Kasumi-1 (cell line): ENCODE measurements around the gene ARID1B.

Experiments
- DNase-seq, 2 experiments: peaks; one replicate each; lab custom pipeline; 2025; lab: John Stamatoyannopoulos, UW

Gene ARID1B

GRCh38 chr6:156776840-156777576 lies at the start of gene ARID1B:
ARID1B (plus strand) TSS chr6:156777378; CDS start chr6:156777681, 303 bp downstream.
- peak; percentile 49 to 62 for DNase-seq

DNA sequence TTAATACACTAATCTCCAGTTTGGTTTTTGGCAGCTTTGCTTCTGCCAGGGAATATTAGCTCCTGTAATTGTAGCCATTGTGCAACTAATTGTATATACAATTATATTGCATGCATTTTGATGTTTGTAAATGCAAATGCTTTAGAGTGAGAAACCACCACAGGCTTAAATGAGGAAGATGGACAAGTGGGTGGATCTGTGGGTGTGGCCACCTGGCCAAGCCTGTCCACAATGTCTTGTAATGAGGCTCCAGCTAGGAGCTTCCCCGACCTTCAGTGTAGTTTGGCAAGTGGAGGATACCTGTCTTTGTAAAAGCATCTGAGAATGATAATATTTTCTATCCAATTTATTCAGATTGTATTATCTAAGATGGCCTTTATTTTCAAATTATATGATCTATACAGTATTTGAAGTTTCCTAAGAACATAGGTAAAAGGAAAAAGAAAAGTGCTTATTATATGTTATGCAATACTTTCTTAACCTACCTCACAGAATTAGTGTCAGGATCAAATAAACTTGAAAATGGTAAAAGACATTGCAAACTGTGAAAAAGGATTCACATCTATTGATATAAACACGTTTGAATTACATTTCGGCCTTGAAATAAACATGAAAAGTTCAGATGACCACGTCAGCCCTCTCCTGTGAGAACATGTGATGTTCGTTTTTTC lies 49.3 kb upstream of the ARID1B start:
- peak in 1 of 2 experiments; percentile 6 for DNase-seq

DNA sequence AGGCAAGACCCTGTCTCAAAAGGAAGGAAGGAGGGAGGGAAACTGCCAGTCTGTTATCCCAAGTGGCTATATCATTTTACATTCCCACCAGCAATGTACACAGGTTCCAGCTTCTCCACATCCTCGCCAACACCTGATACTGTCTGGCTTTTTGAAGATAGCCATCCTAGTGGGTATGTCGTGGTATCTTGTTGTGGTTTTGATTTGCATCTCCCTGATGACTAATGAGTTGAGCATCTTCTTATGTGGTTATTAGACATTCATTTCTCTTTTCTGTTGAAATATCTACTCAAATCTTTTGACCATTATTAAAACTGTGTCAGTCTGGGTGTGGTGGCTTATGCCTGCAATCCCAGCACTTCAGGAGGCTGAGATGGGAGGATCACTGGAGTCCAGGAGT lies 47.9 kb upstream of the ARID1B start:
- no peak for DNase-seq

DNA sequence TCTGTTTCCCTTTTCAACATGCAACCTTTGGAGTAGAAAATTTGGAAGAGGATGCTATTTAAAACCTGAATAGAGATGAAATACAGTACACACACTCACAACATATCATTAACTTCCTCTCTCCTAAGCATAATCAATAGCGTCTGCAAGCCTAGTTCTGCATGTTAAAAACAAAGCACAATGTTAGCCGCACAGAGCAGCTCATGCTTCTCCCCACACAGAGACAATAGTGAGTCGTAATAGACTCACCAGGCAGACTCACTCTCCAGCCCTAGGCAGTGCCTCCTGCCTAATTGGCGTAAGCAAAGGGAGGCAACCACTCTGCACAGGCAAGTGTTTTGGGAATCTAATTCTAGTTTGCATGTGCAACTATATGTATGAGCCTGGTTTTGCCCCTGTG lies 45.8 kb upstream of the ARID1B start:
- no peak for DNase-seq

GRCh38 chr6:156735751-156736150 lies 41.4 kb upstream of the ARID1B start:
- DNase-seq: no peak

- DNase-seq: no peak
Measured at GRCh38 chr6:156740604-156741003, 36.6 kb upstream of the ARID1B start.

GRCh38 chr6:156741287-156742073 lies 35.7 kb upstream of the ARID1B start:
- no peak for DNase-seq

GRCh38 chr6:156747715-156748114 lies 29.5 kb upstream of the ARID1B start:
- DNase-seq: no peak

GRCh38 chr6:156748504-156748903 lies 28.7 kb upstream of the ARID1B start:
- no peak for DNase-seq

GRCh38 chr6:156752666-156753301 lies 24.4 kb upstream of the ARID1B start:
- DNase-seq: no peak

DNA sequence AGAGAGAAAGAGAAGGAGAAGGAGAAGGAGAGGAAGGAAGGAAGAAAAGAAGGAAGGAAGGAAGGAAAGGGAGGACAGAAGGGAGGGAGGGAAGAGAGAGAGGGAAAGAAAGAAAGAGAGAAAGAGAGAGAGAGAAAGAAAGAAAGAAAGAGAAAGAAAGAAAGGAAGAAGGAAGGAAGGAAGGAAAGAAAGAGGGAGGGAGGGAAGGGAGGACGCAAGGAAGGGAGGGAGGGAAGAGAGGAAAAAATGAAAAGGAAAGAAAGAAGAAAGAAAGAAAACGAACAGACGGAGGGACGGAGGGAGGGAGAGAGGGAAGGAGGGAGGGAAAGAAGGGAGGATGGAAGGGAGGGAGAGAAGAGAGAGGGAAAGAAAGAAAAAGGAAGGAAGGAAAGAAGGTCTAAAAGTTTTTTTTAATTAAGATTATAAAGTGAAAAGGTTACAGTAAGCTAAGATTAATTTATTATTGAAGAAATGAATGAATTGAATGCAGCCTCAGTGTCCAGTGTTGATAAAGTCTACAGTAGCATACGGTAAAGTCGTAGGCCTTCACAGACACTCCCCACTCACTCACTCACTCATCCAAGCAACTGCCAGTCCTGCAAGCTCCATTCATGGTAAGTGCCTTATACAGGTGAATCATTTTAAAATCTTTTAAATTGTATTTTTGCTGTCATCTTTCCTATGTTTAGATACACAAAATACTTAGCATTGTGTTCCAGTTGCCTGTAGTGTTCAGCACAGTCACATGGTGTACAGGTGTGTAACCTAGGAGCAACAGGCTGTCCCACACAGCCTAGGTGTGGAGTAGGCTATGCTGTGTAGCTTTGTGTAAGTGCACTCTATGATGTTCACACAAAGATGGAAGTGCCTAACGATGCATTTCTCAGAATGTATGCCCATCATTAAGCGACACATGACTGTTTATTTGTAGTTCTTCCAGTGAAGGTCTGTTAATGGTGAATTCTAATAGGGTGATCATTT lies 20.3 kb upstream of the ARID1B start:
- no peak for DNase-seq

- DNase-seq: no peak
Measured at GRCh38 chr6:156757849-156758248, 19.3 kb upstream of the ARID1B start.

- DNase-seq: no peak
Measured at GRCh38 chr6:156760377-156760776, 16.8 kb upstream of the ARID1B start.

DNA sequence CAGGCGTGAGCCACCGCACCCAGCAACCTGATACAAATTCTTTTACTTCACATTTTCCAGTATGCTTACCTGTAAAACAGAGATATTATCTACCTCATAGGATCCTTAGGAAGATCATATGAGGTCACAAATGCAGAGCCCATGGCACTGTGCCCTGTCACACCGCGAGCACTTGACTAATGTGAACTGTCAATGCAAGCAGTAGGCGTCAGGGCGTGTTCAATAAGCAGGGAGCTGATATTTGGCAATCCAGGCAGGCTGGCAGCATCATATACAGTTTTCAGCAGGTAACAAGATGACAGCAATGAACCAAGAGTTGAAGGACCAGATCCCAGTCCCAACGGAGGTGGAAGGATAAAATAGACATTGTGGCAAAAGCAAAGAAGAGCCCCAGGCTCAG lies 14.6 kb upstream of the ARID1B start:
- no peak for DNase-seq

DNA sequence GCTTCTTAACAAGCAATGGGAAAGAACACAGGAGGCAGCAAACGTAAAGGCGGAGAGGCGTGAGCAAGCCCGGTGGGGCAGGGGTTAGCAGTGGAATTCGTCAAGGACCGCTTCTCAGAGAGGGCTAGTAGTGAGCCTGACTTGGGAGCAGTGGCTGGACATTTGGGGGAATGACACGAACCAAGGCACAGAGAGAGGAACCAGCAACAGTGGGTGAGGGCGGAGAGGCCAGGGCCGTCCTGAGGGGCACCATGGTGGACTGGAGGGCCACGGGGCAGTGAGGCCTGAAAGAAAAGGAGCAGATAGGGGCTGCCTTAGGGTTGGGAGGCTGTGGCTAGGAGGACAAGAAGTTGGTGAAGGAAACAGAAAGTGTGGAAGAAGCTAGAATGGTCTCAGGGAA lies 12.1 kb upstream of the ARID1B start:
- DNase-seq: no peak

- DNase-seq: peak; percentile 36 to 63
Measured at GRCh38 chr6:156767603-156768467, 9.3 kb upstream of the ARID1B start.

GRCh38 chr6:156771047-156771446 lies 6.1 kb upstream of the ARID1B start:
- DNase-seq: no peak

GRCh38 chr6:156771761-156772160 lies 5.4 kb upstream of the ARID1B start:
- no peak for DNase-seq

DNA sequence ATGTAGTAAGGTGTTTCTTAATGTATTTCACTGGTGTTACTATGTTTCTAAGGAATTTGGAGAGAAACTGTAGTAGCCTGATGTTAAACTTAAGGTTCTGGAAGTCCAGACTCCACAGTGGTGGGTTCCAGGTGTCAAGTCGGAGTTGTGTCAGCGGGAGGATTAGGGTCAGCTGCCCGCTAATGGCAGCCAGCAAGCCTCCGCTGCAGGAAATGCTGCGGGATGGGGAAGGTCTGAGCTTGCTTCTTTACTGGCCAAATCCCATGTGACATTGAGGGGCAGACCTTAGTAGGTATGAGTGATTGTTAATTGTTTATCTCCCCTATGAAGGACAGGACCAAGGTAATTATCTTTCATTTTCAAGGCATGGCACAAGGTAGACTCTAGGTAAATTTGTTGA lies 3.7 kb upstream of the ARID1B start:
- no peak for DNase-seq
